Mucosa of rectum (tissue), 2 donors: ENCODE results near the gene LRRC72.
"Not testable (repeated sequence)": the region's sequence is repeated elsewhere in the genome, so short reads cannot be mapped to it uniquely, and the experiment has no call there.

Source experiments
- H3K27ac ChIP-seq, 2 donors: one replicate each; pipeline ENCODE4 v1.7.0; 2013; ENCODE audit warnings: inconsistent platforms in 2 of 2, low read depth in 2 of 2, low read length in 2 of 2
- H3K27me3 ChIP-seq, 2 donors: one replicate each; pipeline ENCODE4 v1.7.0; 2013; ENCODE audit warnings: low read length in 2 of 2; ENCODE audit not compliant: control insufficient read depth in 2 of 2, insufficient read depth in 2 of 2
- H3K36me3 ChIP-seq, 2 donors: one replicate each; pipeline ENCODE4 v1.7.0; 2013; ENCODE audit warnings: low read length in 2 of 2; ENCODE audit not compliant: control insufficient read depth in 2 of 2, insufficient read depth in 2 of 2
- H3K4me1 ChIP-seq, 2 donors: one replicate each; pipeline ENCODE4 v1.7.0; 2013; ENCODE audit warnings: low read length in 2 of 2, mild to moderate bottlenecking in 1 of 2; ENCODE audit not compliant: control insufficient read depth in 2 of 2, insufficient read depth in 2 of 2
- H3K4me3 ChIP-seq, 2 donors: one replicate each; pipeline ENCODE4 v1.7.0; 2013; ENCODE audit warnings: low read length in 2 of 2
- H3K9ac ChIP-seq, 2 donors: one replicate each; pipeline ENCODE4 v1.7.0; 2013; ENCODE audit warnings: low read length in 2 of 2, low read depth in 1 of 2, mild to moderate bottlenecking in 1 of 2
- H3K9me3 ChIP-seq, 2 donors: one replicate each; pipeline ENCODE4 v1.7.0; 2013; ENCODE audit warnings: low read length in 2 of 2; ENCODE audit not compliant: control insufficient read depth in 2 of 2
- donor health status: healthy.
- donor health status: Normal muscosa, but diverticular disease.

The LRRC72 gene

GRCh38 chr7:16502303-16502702, 24.3 kb upstream of the LRRC72 start:
- H3K27me3 ChIP-seq = no peaks in the 10 kb centered on the region
- H3K27ac ChIP-seq = no peak overlapping the region
- no peak overlapping the region for H3K9ac ChIP-seq
- H3K4me3 ChIP-seq = no peak overlapping the region
- no peaks in the 10 kb centered on the region for H3K36me3 ChIP-seq
- H3K4me1 ChIP-seq = no peaks in the 10 kb centered on the region
- H3K9me3 ChIP-seq = no peaks in the 10 kb centered on the region

GRCh38 chr7:16504019-16504418, 22.6 kb upstream of the LRRC72 start:
- Histone ChIP-seq H3K9ac (no peak overlapping the region), H3K27me3 (no peaks in the 10 kb centered on the region), H3K4me3 (no peak overlapping the region), H3K9me3 (no peaks in the 10 kb centered on the region), H3K27ac (no peak overlapping the region), H3K4me1 (no peaks in the 10 kb centered on the region), H3K36me3 (no peaks in the 10 kb centered on the region)

DNA sequence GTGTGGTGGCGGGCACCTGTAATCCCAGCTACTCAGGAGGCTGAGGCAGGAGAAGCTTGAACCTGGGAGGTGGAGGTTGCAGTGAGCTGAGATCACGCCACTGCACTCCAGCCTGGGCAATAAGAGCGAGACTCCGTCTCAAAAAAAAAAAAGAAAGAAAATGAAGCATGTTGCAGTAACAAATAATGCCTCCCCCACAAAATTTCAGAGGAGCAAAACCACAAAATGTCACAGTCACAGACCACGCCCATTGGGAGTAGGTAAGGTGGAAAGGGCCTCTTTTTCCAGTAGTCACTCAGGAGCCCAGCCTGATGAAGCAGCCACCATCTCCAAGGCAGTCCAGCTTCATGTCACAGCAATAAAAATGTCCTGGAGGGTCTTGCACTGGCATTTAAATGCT, 20.2 kb upstream of the LRRC72 start:
- not testable (repeated sequence) for H3K9ac ChIP-seq, H3K36me3 ChIP-seq, H3K4me3 ChIP-seq, H3K27ac ChIP-seq, H3K9me3 ChIP-seq, H3K4me1 ChIP-seq, H3K27me3 ChIP-seq

DNA sequence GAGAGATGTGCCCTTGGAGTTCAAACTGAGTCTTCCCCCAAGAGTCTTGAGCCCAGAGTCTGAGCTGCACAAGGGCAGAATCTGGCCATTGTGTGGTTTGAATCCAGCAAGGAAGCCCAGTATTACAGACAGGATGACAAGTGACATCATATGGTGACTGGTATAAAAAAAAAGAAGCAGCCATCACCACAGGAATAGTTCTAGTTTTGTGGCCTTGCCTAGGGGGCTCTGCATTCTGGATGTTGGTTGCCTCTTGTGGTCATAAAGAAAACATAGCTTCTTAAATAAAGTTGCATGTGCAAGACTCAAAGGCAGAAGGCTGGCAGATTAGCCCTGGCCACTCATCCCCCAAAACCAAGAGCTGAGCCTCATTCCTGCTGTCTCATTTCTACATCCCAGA, 16.8 kb upstream of the LRRC72 start:
- no peak overlapping the region for H3K4me3 ChIP-seq
- H3K9me3 ChIP-seq = no peaks in the 10 kb centered on the region
- H3K4me1 ChIP-seq = no peaks in the 10 kb centered on the region
- H3K9ac ChIP-seq = no peak overlapping the region
- no peaks in the 10 kb centered on the region for H3K27me3 ChIP-seq
- H3K27ac ChIP-seq = no peak overlapping the region
- H3K36me3 ChIP-seq = no peaks in the 10 kb centered on the region

- H3K27ac ChIP-seq = no peak overlapping the region
- H3K4me1 ChIP-seq = no peaks in the 10 kb centered on the region
- no peak overlapping the region for H3K9ac ChIP-seq
- no peaks in the 10 kb centered on the region for H3K36me3 ChIP-seq
- H3K9me3 ChIP-seq = no peaks in the 10 kb centered on the region
- no peak overlapping the region for H3K4me3 ChIP-seq
- no peaks in the 10 kb centered on the region for H3K27me3 ChIP-seq
These were observed 15.3 kb upstream of the LRRC72 start for GRCh38 chr7:16511314-16511713.

- no peaks in the 10 kb centered on the region for H3K36me3 ChIP-seq
- no peak overlapping the region for H3K9ac ChIP-seq
- H3K9me3 ChIP-seq = no peaks in the 10 kb centered on the region
- H3K4me1 ChIP-seq = no peaks in the 10 kb centered on the region
- no peak overlapping the region for H3K27ac ChIP-seq
- no peak overlapping the region for H3K4me3 ChIP-seq
- H3K27me3 ChIP-seq = no peaks in the 10 kb centered on the region
These were observed 14.5 kb upstream of the LRRC72 start for GRCh38 chr7:16512097-16512496.

- no peaks in the 10 kb centered on the region for H3K9me3 ChIP-seq
- H3K9ac ChIP-seq = no peak overlapping the region
- H3K4me1 ChIP-seq = no peaks in the 10 kb centered on the region
- H3K36me3 ChIP-seq = no peaks in the 10 kb centered on the region
- no peak overlapping the region for H3K4me3 ChIP-seq
- H3K27me3 ChIP-seq = no peaks in the 10 kb centered on the region
- H3K27ac ChIP-seq = no peak overlapping the region
These were observed 12.4 kb upstream of the LRRC72 start for GRCh38 chr7:16514271-16514670.

DNA sequence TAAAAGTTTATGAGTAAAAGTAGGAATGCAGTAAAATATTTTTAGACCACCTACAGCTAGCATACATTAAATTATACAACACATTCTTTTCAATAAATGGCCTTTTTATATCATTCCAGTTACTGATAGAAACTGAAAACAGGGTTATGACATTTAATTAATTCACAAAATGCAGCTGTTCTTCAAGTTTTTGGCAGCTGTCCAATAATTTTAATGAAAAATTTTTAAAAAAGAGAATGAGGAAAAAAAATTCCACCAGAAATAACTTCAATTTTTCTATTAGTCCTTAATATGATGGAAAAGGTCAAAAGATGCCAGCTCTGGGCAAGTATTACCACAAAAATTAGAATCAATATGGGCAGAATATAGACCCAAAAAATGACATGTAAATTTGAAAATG, 11.9 kb upstream of the LRRC72 start:
- H3K27me3 ChIP-seq = no peaks in the 10 kb centered on the region
- H3K9ac ChIP-seq = no peak overlapping the region
- H3K9me3 ChIP-seq = no peaks in the 10 kb centered on the region
- no peaks in the 10 kb centered on the region for H3K36me3 ChIP-seq
- H3K4me1 ChIP-seq = no peaks in the 10 kb centered on the region
- H3K4me3 ChIP-seq = no peak overlapping the region
- no peak overlapping the region for H3K27ac ChIP-seq

- no peaks in the 10 kb centered on the region for H3K36me3 ChIP-seq
- no peak overlapping the region for H3K9ac ChIP-seq
- H3K27ac ChIP-seq = no peak overlapping the region
- no peaks in the 10 kb centered on the region for H3K4me1 ChIP-seq
- no peak overlapping the region for H3K4me3 ChIP-seq
- no peaks in the 10 kb centered on the region for H3K9me3 ChIP-seq
- H3K27me3 ChIP-seq = no peaks in the 10 kb centered on the region
These were observed 10.6 kb upstream of the LRRC72 start for GRCh38 chr7:16515785-16516685.

DNA sequence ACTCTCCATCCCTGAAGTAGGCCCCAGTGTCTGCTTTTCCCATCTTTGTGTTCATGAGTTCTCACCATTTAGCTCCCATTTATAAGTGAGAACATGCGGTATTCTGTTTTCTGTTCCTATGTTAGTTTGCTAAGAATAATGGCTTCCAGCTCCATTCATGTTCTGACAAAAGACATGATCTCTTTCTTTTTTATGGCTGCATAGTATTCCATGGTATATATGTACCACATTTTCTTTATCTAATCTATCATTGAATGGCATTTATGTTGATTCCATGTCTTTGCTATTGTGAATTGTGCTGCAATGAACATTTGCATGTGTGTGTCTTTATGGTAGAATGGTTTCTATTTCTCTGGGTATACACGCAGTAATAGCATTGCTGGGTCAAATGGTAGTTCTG, 6.6 kb upstream of the LRRC72 start:
- H3K36me3 ChIP-seq, H3K9ac ChIP-seq, H3K4me3 ChIP-seq, H3K9me3 ChIP-seq, H3K27me3 ChIP-seq, H3K27ac ChIP-seq, H3K4me1 ChIP-seq: not testable (repeated sequence)
